GM11168 (cell line): ENCODE results near the gene HMCES.
"Not testable (repeated sequence)": the region's sequence is repeated elsewhere in the genome, so short reads cannot be mapped to it uniquely, and the experiment has no call there.

Source experiments
- in situ Hi-C: fragments of 300-500 bp; cut with MboI; formaldehyde crosslinking; loops from one replicate; pipeline ENCODE4 v1.12.0; 2022; ENCODE audit warnings: low sequenced_read_pairs; ENCODE audit not compliant: unreplicated experiment

HMCES gene

DNA sequence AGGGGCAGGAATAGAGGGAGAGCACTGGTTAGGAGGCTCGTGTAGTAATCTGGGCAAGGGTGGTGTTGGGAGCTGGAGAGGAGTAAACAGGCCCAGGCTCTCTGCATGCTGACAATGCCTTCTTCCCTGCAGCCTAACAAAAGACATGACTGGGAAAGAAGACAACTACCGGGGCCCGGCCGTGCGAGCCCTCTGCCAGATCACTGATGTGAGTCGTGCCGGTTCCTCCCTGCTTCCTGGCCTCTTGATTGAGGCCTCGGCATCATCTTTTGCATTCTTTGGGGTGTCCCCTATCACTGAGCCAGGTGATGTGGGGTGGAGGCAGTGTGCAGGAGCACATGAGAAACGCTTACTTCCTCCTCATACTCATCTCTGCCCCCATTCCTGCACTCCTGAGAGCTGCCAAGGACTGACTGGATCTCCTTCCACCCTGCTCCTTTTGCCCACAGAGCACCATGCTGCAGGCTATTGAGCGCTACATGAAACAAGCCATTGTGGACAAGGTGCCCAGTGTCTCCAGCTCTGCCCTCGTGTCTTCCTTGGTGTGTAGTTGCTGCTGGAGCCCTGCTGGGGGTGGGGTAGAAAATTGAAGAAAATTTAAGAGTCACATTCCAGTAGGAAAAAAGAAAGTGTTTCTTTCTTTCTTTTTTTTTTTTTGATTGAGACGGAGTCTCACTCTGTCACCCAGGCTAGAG is 24.0 kb upstream of the HMCES start:
- in situ Hi-C loops: no loop called here

DNA sequence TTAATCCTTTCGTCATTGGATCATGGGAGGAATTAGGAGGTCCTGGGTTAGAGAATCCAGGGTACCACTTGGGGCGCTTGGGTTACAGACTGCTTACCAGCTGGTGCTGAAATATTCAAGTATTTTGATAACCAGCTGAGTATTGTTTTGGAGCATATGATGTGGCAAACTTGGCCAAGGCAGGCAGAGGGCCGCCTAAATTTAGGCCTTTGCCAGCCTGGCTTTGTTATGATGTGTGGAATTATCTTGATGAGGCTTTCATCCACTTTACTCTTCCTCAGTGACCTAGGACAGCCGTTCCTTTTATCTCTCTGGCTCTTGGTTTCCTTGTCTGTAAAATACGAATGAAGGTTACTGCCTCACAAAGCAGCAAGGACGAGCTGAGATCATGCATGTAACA is 22.4 kb upstream of the HMCES start:
- in situ Hi-C loops: no loop called here

DNA sequence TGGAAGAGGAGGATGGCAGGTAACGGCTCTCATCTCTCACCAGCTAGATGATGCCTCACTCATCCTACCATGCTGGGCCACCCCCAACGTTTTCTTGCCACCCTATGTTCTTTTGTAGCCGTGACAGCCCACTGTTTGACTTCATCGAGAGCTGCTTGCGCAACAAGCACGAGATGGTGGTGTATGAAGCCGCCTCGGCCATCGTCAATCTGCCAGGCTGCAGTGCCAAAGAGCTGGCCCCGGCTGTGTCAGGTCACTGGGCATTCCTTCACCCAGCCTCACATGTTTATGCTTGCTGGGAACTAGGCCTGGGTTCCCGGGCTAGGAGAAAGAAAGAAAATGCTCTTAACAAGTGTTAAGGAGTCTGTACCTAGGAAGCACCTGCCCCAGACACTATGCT is 21.1 kb upstream of the HMCES start:
- in situ Hi-C loops: no loop called here

GRCh38 chr3:129259612-129260477 is 18.8 kb upstream of the HMCES start:
- in situ Hi-C loops: no loop called here

- in situ Hi-C loops: no loop called here
Observed at GRCh38 chr3:129260606-129261005, 18.1 kb upstream of the HMCES start.

DNA sequence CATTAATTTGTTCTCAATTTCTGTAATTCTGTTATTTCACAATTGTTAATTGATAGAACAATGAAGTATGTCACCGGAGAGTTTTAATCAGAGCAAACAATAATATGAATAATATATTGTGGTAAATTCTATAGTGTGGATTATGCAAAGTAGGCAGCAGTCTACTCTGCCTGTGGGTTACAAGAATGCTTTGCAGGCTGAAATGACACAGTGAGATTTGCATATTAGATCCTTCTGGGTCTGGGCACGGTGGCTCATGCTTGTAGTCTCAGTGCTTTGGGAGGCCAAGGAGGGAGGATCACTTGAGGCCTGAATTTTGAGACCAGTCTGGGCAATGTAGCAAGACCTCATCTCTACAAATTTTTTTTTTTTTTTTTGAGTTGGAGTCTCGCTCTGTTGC is 16.8 kb upstream of the HMCES start:
- in situ Hi-C loops: no loop called here

DNA sequence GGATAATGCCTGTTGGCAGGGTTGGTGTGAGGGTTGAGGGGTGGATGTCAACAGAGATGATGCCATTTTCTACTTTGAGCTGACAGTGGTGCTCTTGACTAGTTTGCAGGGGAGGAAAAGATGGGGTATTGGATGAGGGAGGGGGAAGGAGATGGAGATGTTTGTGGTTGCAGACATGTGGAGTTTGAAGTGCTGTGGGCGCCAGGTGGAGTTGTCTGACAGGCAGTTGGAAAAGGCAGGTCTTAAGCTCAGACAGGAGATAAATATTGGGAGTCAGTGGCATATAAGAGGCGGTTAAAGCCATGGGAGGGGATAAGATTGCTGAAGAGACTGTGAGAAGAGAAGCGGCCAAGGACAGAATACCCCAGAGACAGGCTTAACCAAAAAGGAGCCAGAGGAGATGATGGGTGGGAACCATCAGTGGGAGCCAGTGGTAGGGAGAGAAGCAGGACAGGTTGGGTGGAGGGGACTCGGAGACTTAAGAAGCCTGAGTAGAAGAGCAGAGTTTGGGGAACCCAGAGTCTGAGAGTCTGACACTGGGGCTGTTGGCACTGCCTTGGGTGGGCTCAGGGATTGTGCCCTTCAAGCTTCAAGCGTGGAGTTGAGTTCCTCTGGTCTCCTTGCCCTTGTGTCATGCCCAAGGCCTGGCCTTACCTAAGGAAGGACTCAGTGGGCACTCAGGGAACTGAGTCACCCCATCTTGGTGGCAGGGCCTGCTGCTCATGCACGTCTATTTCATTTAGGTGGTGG is 15.3 kb upstream of the HMCES start:
- in situ Hi-C loops: no loop called here

DNA sequence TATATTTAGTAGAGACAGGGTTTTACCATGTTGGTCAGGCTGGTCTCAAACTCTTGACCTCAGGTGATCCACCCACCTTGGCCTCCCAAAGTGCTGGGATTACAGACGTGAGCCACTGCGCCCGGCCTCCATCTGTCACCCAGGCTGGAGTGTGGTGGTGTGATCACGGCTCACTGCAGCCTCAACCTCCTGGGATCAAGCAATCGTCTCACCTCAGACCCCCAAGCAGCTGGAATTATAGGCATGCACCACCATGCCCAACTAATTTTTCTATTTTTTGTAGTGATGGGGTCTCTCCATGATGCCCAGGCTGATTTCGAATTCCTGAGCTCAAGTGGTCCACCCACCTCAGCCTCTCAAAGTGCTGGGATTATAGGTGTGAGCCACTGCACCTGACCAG is 13.7 kb upstream of the HMCES start:
- in situ Hi-C loops: not testable (repeated sequence)

- in situ Hi-C loops: no loop called here
Observed at GRCh38 chr3:129266651-129267050, 12.0 kb upstream of the HMCES start.

DNA sequence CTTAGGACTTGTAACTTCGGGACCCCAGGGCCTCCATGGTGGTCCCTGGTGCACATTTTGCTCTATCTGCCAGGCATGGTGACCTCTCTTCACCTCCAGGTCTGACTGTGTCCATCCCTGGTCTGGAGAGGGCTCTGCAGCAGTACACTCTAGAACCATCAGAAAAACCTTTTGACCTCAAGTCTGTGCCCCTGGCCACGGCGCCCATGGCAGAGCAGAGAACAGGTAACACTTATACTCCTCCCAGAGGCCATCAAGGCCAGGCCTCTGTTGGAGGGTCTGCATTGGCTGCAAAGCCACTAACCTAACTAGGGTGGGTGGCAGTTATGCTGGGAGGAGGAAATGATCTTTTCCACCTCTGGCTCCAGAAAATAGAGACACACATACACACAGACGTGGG is 10.3 kb upstream of the HMCES start:
- in situ Hi-C loops: no loop called here

- in situ Hi-C loops: no loop called here
Observed at GRCh38 chr3:129271674-129272073, 7.0 kb upstream of the HMCES start.

DNA sequence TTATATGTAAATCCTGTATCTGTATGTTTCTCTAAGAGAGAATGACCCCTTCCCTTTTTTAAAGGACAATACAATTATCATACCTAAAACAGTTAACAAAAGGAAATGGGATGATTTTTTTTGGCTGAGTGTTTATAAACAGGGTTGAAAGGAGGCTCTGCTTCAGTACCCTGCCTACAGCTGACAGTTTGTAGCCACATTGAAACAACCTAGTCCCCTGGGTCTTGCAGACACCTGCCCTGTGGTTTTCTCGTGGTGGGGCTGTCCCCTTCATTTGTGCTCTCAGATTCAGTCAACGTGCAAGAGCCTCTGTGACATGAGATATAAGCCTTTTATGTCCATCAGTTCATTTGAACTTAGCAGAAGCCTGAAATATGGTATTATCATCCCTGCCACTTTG is 2.3 kb upstream of the HMCES start:
- in situ Hi-C loops: no loop called here

DNA sequence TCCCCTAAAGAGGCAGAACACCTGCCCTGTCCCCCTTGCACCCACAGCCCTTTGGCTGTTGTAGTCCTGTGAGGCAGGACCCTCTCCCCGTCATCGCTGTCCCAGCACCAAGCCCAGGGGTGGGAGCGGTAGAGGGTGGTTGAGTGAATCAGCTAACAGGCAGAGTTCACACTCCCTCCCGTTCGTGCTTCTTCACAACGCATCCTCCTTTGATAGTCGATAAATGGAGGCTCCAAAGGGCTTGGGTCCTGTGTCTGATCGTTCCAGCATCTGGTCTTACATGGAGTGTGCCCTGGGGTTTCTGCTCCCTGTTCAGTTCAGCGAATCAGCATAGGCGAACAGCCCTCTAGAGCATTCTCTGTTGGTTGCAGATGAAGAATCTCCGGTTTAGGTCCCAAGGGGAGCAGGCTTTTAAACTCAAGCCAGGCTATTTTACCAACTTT is 820 bp upstream of the HMCES start:
- in situ Hi-C loops: no loop called here

DNA sequence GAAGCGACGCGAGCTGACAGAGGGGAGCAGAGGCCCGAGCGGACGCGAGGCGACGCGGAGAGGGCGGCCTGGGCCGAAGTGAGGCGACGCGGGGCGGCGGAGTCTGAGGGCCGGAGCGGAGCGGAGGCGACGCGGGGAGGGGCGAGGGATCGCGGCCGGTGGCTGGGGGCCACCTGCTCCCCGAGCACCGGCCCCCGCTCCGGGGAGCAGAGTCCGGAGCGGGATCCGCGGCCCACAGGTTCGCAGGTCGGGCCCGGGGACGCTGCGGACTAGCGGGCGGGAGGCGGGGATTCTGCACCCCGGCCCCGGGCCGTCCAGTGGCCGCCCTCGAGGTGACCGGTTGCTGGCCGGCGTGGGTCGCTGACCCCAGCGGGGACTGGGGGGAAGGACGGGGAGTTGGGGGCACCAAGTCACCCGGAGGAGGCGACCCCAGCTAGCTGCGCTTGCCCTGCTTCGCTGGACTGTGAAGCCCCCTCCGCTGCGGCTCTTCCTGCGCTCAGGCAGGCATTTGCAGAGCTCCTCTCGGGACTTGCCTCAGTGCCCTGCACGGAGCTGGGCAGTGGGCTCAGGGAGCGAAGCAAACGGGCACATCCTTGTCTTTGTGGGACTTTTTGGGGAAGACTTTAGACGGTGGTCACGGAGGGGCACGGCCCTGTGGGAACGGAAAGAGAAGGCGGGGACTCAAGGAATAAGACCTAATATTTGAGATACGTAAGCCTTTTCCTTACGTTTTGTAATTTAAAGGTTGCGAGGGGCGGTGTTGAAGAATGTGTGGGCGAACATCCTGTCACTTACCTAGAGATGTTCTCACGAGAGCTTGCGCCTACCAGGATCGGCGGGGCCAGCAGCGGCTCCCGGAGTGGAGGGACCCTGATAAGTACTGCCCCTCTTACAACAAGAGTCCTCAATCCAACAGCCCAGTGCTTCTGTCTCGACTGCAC is 566 bp downstream of the HMCES start:
- in situ Hi-C loops: no loop called here

DNA sequence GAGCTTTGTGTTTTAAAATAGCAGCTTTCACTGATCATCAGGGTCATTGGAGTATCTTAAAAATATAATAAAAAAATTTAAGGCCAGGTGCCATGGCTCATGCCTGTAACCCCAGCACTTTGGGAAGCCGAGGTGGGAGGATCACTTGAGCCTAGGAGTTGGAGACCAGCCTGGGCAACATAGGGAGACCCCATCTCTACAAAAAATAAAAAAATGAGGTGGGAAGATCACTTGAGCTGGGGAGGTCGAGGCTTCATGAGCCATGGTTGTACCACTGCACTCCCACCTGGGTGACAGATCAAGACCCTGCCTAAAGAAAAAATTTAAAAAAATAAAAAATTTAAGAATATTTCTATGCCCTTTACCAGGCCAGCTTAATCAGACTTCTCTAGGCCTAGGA is 1.5 kb downstream of the HMCES start:
- in situ Hi-C loops: no loop called here

DNA sequence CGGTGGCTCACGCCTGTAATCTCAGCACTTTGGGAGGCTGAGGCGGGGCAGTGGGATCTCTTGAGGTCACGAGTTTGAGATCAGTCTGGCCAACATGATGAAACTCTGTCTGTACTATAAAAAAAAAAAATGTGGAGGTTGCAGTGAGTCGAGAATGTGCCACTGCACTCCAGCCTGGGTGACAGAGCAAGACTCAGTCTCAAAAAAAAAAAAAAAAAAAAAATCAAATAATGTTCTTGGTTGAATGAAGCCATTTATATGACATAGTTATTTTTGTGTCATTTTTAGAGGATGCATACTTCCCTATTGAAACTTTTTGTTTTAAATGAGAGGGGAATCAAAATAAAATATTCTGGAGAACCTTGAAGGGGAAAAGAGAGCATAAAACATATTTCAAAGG is 3.1 kb downstream of the HMCES start:
- in situ Hi-C loops: no loop called here

GRCh38 chr3:129282727-129283327 is 4.2 kb downstream of the HMCES start:
- in situ Hi-C loops: no loop called here

- in situ Hi-C loops: no loop called here
Observed at GRCh38 chr3:129286081-129286480, 7.4 kb downstream of the HMCES start.

DNA sequence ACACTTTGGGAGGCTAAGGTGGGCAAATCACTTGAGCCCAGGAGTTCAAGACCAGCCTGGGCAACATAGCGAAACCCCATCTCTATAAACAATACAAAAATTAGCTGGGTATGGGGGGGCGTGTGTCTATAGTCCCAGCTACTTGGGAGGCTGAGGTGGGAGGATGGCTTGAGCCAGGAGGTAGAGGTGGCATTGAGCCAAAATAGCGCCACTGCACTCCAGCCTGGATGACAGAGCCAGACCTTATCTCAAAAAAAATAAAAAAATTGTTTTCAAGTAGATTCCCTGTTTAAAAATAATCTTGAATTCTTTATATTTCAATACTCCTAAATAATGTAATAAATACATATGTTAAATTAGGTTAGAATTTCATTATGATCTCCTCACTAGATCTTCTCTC is 9.8 kb downstream of the HMCES start:
- in situ Hi-C loops: no loop called here
